CD14-positive monocyte (primary cell): Measurements from ENCODE around the gene ADAMTSL1. TPM values are rescaled to one million over a fixed set of nuclear protein-coding genes. Genes with fewer than 3 reads are reported as not detected.

Experiments used
- DNase-seq, 3 donors: peaks; one replicate each; pipeline ENCODE4 v3.0.0-alpha.2; 2011 to 2022
- H2AFZ ChIP-seq: 2 replicates; pipeline ENCODE4 v1.6.0; 2012; ENCODE audit warnings: mild to moderate bottlenecking, low read depth, low read length, inconsistent platforms; ENCODE audit not compliant: insufficient read depth, poor library complexity, severe bottlenecking
- H3K27ac ChIP-seq, 2 donors: 1 replicate in 1 of 2; 2 replicates in 1 of 2; pipeline ENCODE4 v1.5.1; 2012 to 2013; ENCODE audit warnings: low read length in 2 of 2, control low read depth in 1 of 2, inconsistent platforms in 1 of 2, low read depth in 1 of 2, mild to moderate bottlenecking in 1 of 2
- H3K27me3 ChIP-seq, 2 donors: one replicate each; pipeline versions ENCODE4 v1.6.0 to v1.6.1; 2011 to 2013; ENCODE audit warnings: low read length in 2 of 2; ENCODE audit not compliant: control insufficient read depth in 2 of 2, insufficient read depth in 2 of 2
- H3K36me3 ChIP-seq, 2 donors: replicated peaks in 1 of 2; 1 replicate in 1 of 2; 2 replicates in 1 of 2; pipeline versions ENCODE4 v1.5.1 to v1.6.1; 2012 to 2013; ENCODE audit warnings: low read length in 2 of 2, control low read depth in 1 of 2, inconsistent platforms in 1 of 2, mild to moderate bottlenecking in 1 of 2; ENCODE audit not compliant: insufficient read depth in 2 of 2, control insufficient read depth in 1 of 2
- H3K4me1 ChIP-seq, 2 donors: 1 replicate in 1 of 2; 2 replicates in 1 of 2; pipeline versions ENCODE4 v1.5.1 to v1.6.1; 2012 to 2013; ENCODE audit warnings: low read length in 2 of 2, control low read depth in 1 of 2, inconsistent platforms in 1 of 2, mild to moderate bottlenecking in 1 of 2, moderate library complexity in 1 of 2; ENCODE audit not compliant: insufficient read depth in 2 of 2, control insufficient read depth in 1 of 2
- H3K4me2 ChIP-seq: replicated peaks from 2 replicates; pipeline ENCODE3; 2012; ENCODE audit warnings: low read length, moderate library complexity, mild to moderate bottlenecking; ENCODE audit not compliant: poor library complexity, severe bottlenecking; ENCODE audit errors: extremely low read depth
- H3K4me3 ChIP-seq, 3 experiments: fragments of 200-600 bp in 1 of 3; sonication (generic) in 1 of 3; replicated peaks in 1 of 3; 1 replicate in 2 of 3; 2 replicates in 1 of 3; pipeline ENCODE4 v1.5.1; 2011 to 2013; ENCODE audit warnings: low read length in 3 of 3, mild to moderate bottlenecking in 3 of 3, control low read depth in 2 of 3, low read depth in 2 of 3, inconsistent platforms in 1 of 3, moderate library complexity in 1 of 3
- H3K79me2 ChIP-seq: 2 replicates; pipeline ENCODE4 v1.6.0; 2012; ENCODE audit warnings: mild to moderate bottlenecking, control low read depth, inconsistent platforms, low read length, moderate library complexity; ENCODE audit not compliant: insufficient read depth
- H3K9ac ChIP-seq: 2 replicates; pipeline ENCODE4 v1.6.0; 2017; ENCODE audit warnings: low read length, mild to moderate bottlenecking; ENCODE audit not compliant: insufficient read depth, poor library complexity, severe bottlenecking
- H3K9me3 ChIP-seq, 2 donors: replicated peaks in 1 of 2; 1 replicate in 1 of 2; 2 replicates in 1 of 2; pipeline versions ENCODE4 v1.5.1 to v1.6.1; 2012 to 2013; ENCODE audit warnings: low read length in 2 of 2, control low read depth in 1 of 2; ENCODE audit not compliant: control insufficient read depth in 1 of 2, insufficient read depth in 1 of 2
- H4K20me1 ChIP-seq: 2 replicates; pipeline ENCODE4 v1.6.0; 2012; ENCODE audit warnings: mild to moderate bottlenecking, low read length, control low read depth, moderate library complexity; ENCODE audit not compliant: insufficient read depth
- H3K27ac Mint-ChIP-seq, 7 donors: one replicate each; pipeline ENCODE4 v1.8.0; 2020; ENCODE audit warnings: mild to moderate bottlenecking in 7 of 7, mixed read lengths in 7 of 7, moderate library complexity in 6 of 7, inconsistent platforms in 2 of 7
- H3K27me3 Mint-ChIP-seq, 3 donors: one replicate each; pipeline ENCODE4 v1.8.0; 2021 to 2022; ENCODE audit warnings: low read depth in 3 of 3, mild to moderate bottlenecking in 3 of 3, mixed read lengths in 3 of 3, moderate library complexity in 3 of 3, inconsistent platforms in 1 of 3
- H3K36me3 Mint-ChIP-seq, 2 donors: one replicate each; pipeline ENCODE4 v1.8.0; 2020; ENCODE audit warnings: mixed read lengths in 2 of 2, inconsistent platforms in 1 of 2, mild to moderate bottlenecking in 1 of 2
- H3K4me1 Mint-ChIP-seq: one replicate; pipeline ENCODE4 v1.8.0; 2020; ENCODE audit warnings: mild to moderate bottlenecking, mixed read lengths
- H3K4me3 Mint-ChIP-seq, 2 donors: one replicate each; pipeline ENCODE4 v1.8.0; 2020; ENCODE audit warnings: mild to moderate bottlenecking in 2 of 2, mixed read lengths in 2 of 2, moderate library complexity in 1 of 2
- H3K9me3 Mint-ChIP-seq, 7 donors: one replicate each; pipeline ENCODE4 v1.8.0; 2020 to 2022; ENCODE audit warnings: mixed read lengths in 7 of 7, mild to moderate bottlenecking in 6 of 7, moderate library complexity in 6 of 7, inconsistent platforms in 2 of 7
- WGBS: methylation state at CpG from one replicate; pipeline ENCODE4 v1.1.5; 2013; ENCODE audit warnings: missing lambda C conversion rate; ENCODE audit not compliant: insufficient coverage; 5-methylcytosine and 5-hydroxymethylcytosine counted together
- intact Hi-C, 2 donors: fragments of 100-400 bp; cut with micrococcal nuclease; formaldehyde crosslinking; loops; one replicate each; pipeline versions ENCODE4 v1.15.0 to v1.15.1; 2023
- polyA plus RNA-seq, 3 donors: library from polyadenylated mRNA; depleted of rRNA in 1 of 3; unstranded in 2 of 3; stranded (reverse) in 1 of 3; fragments of 300-500 nt in 2 of 3; fragments of >200 nt in 1 of 3; fragmentation: Illumina TruSeq in 2 of 3; gene quantifications; 1 replicate in 2 of 3; 2 replicates in 1 of 3; pipeline ENCODE4 v1.2.3, GENCODE V29; 2012 to 2021
- small RNA-seq: library from RNA; depleted of rRNA; stranded (forward); fragments of <200 nt; gene quantifications from one replicate; pipeline ENCODE3, GENCODE V24; 2012; ENCODE audit warnings: low read depth; ENCODE audit not compliant: insufficient read length
- TF ChIP-seq, protein P1 (sequence below): fragments of 200-600 bp; IDR thresholded peaks from one replicate; pipeline ENCODE4 v1.8.0; 2022; ENCODE audit warnings: antibody characterized with exemption, mild to moderate bottlenecking

Gene ADAMTSL1
- polyA plus RNA-seq, 3 donors = not detected

DNA sequence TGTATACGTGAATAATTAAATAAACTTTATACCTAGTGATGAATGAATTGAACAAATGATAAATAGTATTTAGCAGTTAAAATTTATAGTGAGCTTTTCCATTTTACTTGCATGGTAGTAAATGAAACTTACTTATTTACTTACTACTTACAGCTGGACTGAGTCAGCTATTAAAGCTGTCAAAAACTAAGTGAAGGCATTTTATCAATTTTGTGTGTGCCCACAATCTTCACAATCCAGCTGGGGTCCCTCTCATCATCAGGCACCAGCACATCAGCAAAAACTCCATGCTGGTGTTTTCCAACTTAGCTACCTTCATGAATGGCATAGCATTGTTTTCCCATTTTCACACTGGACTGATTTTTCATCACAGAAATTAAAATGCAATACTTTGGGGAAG, 478.0 kb downstream of the ADAMTSL1 start:
- intact Hi-C loops = no loop called here
- Histone ChIP-seq H3K9me3 (no peaks in the 10 kb centered on the region), H3K27me3 (no peaks in the 10 kb centered on the region), H3K4me1 (peaks cover 11 to 14% of the 10 kb centered on the region in 2 donors), H3K9ac (no peak overlapping the region), H4K20me1 (no peaks in the 10 kb centered on the region), H2AFZ (no peak overlapping the region), H3K79me2 (no peaks in the 10 kb centered on the region), H3K4me3 (no peak overlapping the region), H3K36me3 (no peaks in the 10 kb centered on the region), H3K27ac (no peak overlapping the region), H3K4me2 (no peak overlapping the region)
- Mint-ChIP-seq H3K4me1 (peaks cover 17% of the 10 kb centered on the region), H3K4me3 (no peak overlapping the region), H3K9me3 (peaks cover 0 to 2% (median 0%) of the 10 kb centered on the region in 7 donors), H3K27ac (no peak overlapping the region), H3K27me3 (peaks cover 0 to 6% (median 0%) of the 10 kb centered on the region in 3 donors), H3K36me3 (no peaks in the 10 kb centered on the region)
- TF ChIP-seq, protein P1, sequence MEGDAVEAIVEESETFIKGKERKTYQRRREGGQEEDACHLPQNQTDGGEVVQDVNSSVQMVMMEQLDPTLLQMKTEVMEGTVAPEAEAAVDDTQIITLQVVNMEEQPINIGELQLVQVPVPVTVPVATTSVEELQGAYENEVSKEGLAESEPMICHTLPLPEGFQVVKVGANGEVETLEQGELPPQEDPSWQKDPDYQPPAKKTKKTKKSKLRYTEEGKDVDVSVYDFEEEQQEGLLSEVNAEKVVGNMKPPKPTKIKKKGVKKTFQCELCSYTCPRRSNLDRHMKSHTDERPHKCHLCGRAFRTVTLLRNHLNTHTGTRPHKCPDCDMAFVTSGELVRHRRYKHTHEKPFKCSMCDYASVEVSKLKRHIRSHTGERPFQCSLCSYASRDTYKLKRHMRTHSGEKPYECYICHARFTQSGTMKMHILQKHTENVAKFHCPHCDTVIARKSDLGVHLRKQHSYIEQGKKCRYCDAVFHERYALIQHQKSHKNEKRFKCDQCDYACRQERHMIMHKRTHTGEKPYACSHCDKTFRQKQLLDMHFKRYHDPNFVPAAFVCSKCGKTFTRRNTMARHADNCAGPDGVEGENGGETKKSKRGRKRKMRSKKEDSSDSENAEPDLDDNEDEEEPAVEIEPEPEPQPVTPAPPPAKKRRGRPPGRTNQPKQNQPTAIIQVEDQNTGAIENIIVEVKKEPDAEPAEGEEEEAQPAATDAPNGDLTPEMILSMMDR = no peak
- no peak for DNase-seq
- no CpG with 5 or more reads among the region's 1 CpG for WGBS

DNA sequence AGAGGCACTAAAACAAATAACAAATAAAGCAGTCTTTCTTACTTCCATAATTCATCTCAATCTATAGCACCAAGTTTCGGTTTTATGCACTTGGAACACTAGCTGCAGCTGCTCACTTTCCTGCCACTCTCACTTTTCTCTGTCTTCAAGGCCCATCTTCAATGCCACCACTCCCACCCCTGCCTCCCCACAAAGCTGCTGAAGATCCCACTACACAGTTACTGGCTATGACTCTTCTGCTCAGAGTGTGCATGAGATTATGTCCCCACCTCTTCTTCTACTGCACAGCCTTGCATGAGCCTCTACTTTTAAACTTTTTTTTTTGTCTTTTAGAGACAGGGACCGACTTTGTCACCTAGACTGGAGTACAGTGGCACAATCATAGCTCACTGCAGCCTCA, 481.7 kb downstream of the ADAMTSL1 start:
- Histone ChIP-seq H3K4me3 (no peak overlapping the region), H3K4me1 (no peaks in the 10 kb centered on the region), H3K9ac (no peak overlapping the region), H3K79me2 (no peaks in the 10 kb centered on the region), H3K27me3 (no peaks in the 10 kb centered on the region), H3K27ac (no peak overlapping the region), H3K4me2 (no peak overlapping the region), H3K9me3 (no peaks in the 10 kb centered on the region), H3K36me3 (no peaks in the 10 kb centered on the region), H2AFZ (no peak overlapping the region), H4K20me1 (no peaks in the 10 kb centered on the region)
- Mint-ChIP-seq H3K36me3 (no peaks in the 10 kb centered on the region), H3K9me3 (no peaks in the 10 kb centered on the region), H3K27ac (no peak overlapping the region), H3K4me1 (no peaks in the 10 kb centered on the region), H3K27me3 (peaks cover 3 to 8% (median 4%) of the 10 kb centered on the region in 3 donors), H3K4me3 (no peak overlapping the region)
- intact Hi-C loops = no loop called here
- WGBS = 74% methylated on average over 2 of the region's 2 CpGs
- TF ChIP-seq, protein P1 = no peak
- DNase-seq = no peak

Small RNAs within 50 kb of the gene (small RNA-seq; reads per million reads assigned to genes)
- gene MIR3152 = not detected
